PC-9 (cell line): ENCODE results near the gene BCAS2.

Experiments used
- CTCF ChIP-seq: fragments of 200-600 bp; sonication (generic); conservative IDR thresholded peaks from 2 replicates; pipeline ENCODE4 v1.6.1; 2017; ENCODE audit warnings: mixed run types, antibody characterized with exemption, mild to moderate bottlenecking, moderate library complexity
- EZH2 ChIP-seq: fragments of 200-600 bp; sonication (generic); IDR thresholded peaks from 2 replicates; pipeline ENCODE4 v1.8.0; 2017; ENCODE audit warnings: antibody characterized with exemption, low read depth

DNA sequence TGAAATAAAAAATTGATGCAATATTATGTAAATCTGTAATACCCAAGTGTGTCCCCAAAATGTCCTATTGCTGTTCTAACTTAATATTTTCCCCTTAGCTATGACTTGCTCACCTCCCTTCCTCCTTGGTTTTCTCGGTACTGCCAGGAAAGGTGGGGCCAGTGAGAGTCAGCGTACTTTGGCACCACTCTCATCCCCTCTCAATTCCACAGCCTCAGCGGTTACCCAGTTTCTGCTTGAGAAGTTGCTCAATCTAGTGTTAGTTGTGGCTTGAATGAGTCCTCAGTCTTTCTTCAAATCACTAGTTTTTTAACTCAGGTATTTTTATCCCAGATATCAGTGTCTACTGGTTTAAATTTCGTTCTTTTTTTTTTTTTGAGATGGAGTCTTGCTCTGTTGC lies 32.3 kb downstream of the BCAS2 start:
- no peak for TF ChIP-seq CTCF
- TF ChIP-seq EZH2 = no peak
